H1 (cell line): ENCODE measurements around the gene GBP5. TPM values are rescaled to one million over a fixed set of nuclear protein-coding genes. Genes with fewer than 3 reads are reported as not detected.

ENCODE experiments used
- CTCF ChIA-PET: fragments of 300-600 bp; sonication (Branson Sonifier 250); formaldehyde crosslinking; loops from one replicate; lab custom pipeline; 2021; ENCODE audit not compliant: partially characterized antibody; lab: Charles Lee
- POLR2A ChIA-PET: fragments of 300-600 bp; sonication (Branson Sonifier 250); formaldehyde crosslinking; loops from one replicate; lab custom pipeline; 2021; ENCODE audit warnings: inconsistent platforms; ENCODE audit not compliant: partially characterized antibody; lab: Charles Lee
- DNase-seq, 2 experiments: peaks; one replicate each; pipeline versions ENCODE4 v3.0.0 to v3.0.0-alpha.2; 2010 to 2022; ENCODE audit warnings: low spot score in 2 of 2, low read depth in 1 of 2, mixed read lengths in 1 of 2
- FAIRE-seq: peaks from 2 replicates; lab custom pipeline; 2011; peaks lifted over from hg19 to GRCh38; lab: Jason Lieb, UNC
- H2AFZ ChIP-seq: 2 replicates; pipeline ENCODE4 v1.8.1; 2012; ENCODE audit warnings: low read length, inconsistent platforms
- H2AK5ac ChIP-seq: 2 replicates; pipeline ENCODE4 v1.6.1; 2013; ENCODE audit warnings: low read depth, low read length
- H2BK120ac ChIP-seq: replicated peaks from 2 replicates; pipeline ENCODE3; 2013; ENCODE audit warnings: low read depth, low read length, inconsistent platforms
- H2BK12ac ChIP-seq: 2 replicates; pipeline ENCODE4 v1.6.1; 2013; ENCODE audit warnings: low read depth, low read length
- H2BK15ac ChIP-seq: 2 replicates; pipeline ENCODE4 v1.6.1; 2013; ENCODE audit warnings: low read length
- H2BK20ac ChIP-seq: 2 replicates; pipeline ENCODE4 v1.6.1; 2013; ENCODE audit warnings: low read length
- H2BK5ac ChIP-seq: 2 replicates; pipeline ENCODE4 v1.6.1; 2013; ENCODE audit warnings: low read depth, low read length
- H3K14ac ChIP-seq: 2 replicates; pipeline ENCODE4 v1.6.1; 2013; ENCODE audit warnings: inconsistent platforms; ENCODE audit not compliant: insufficient read length
- H3K18ac ChIP-seq: 2 replicates; pipeline ENCODE4 v1.6.1; 2013; ENCODE audit warnings: low read length; ENCODE audit errors: extremely low read depth
- H3K23ac ChIP-seq: 2 replicates; pipeline ENCODE4 v1.6.1; 2013; ENCODE audit warnings: inconsistent platforms; ENCODE audit not compliant: insufficient read length
- H3K23me2 ChIP-seq: 2 replicates; pipeline ENCODE4 v1.6.1; 2013; ENCODE audit warnings: low read depth, low read length
- H3K27ac ChIP-seq: 2 replicates; pipeline ENCODE4 v1.6.1; 2011; ENCODE audit warnings: low read depth, low read length, inconsistent platforms
- H3K27me3 ChIP-seq, 4 experiments: replicated peaks in 1 of 4; 1 replicate in 1 of 4; 2 replicates in 3 of 4; pipeline versions ENCODE4 v1.6.1 to v1.8.1; 2011 to 2013; ENCODE audit warnings: low read length in 3 of 4, mild to moderate bottlenecking in 3 of 4, inconsistent platforms in 2 of 4, mixed read lengths in 2 of 4, moderate library complexity in 1 of 4; ENCODE audit not compliant: control insufficient read depth in 3 of 4, insufficient read depth in 3 of 4; ENCODE audit errors: extremely low read depth in 1 of 4
- H3K36me3 ChIP-seq, 4 experiments: 2 replicates each; pipeline versions ENCODE4 v1.6.1 to v1.8.1; 2011 to 2013; ENCODE audit warnings: mild to moderate bottlenecking in 4 of 4, low read length in 3 of 4, moderate library complexity in 2 of 4, control low read depth in 1 of 4, inconsistent platforms in 1 of 4; ENCODE audit not compliant: insufficient read depth in 4 of 4, control insufficient read depth in 2 of 4
- H3K4ac ChIP-seq: replicated peaks from 2 replicates; pipeline ENCODE3; 2013; ENCODE audit warnings: low read length, low read depth, mixed read lengths, inconsistent platforms; ENCODE audit not compliant: insufficient read length
- H3K4me1 ChIP-seq, 4 experiments: replicated peaks in 1 of 4; 1 replicate in 1 of 4; 2 replicates in 3 of 4; pipeline versions ENCODE4 v1.6.1 to v1.8.1; 2011 to 2013; ENCODE audit warnings: low read length in 3 of 4, inconsistent platforms in 2 of 4, mixed read lengths in 1 of 4; ENCODE audit not compliant: insufficient read depth in 4 of 4, control insufficient read depth in 3 of 4
- H3K4me2 ChIP-seq, 2 experiments: 2 replicates each; pipeline versions ENCODE4 v1.6.1 to v1.8.1; 2011 to 2013; ENCODE audit warnings: low read depth in 2 of 2, low read length in 2 of 2, control low read depth in 1 of 2, inconsistent platforms in 1 of 2, mild to moderate bottlenecking in 1 of 2; ENCODE audit not compliant: insufficient read depth in 1 of 2
- H3K4me3 ChIP-seq, 4 experiments: fragments of 200-600, 300-600 bp in 1 of 4; sonication (generic), shearing (Covaris generic), sonication (Bioruptor Twin) in 1 of 4; 2 replicates each; pipeline versions ENCODE4 v1.5.1 to v1.8.1; 2011 to 2016; ENCODE audit warnings: low read length in 4 of 4, low read depth in 3 of 4, control low read depth in 2 of 4, inconsistent platforms in 2 of 4, mild to moderate bottlenecking in 2 of 4, mixed read lengths in 1 of 4, moderate library complexity in 1 of 4; ENCODE audit not compliant: insufficient read depth in 2 of 4; ENCODE audit errors: extremely low read depth in 1 of 4
- H3K56ac ChIP-seq: replicated peaks from 2 replicates; pipeline ENCODE3; 2013; ENCODE audit warnings: low read depth, mild to moderate bottlenecking, mixed read lengths, low read length, inconsistent platforms; ENCODE audit not compliant: insufficient read length
- H3K79me1 ChIP-seq: 2 replicates; pipeline ENCODE4 v1.6.1; 2013; ENCODE audit warnings: low read depth, low read length, control low read depth
- H3K79me2 ChIP-seq, 2 experiments: 2 replicates each; pipeline versions ENCODE4 v1.6.1 to v1.8.1; 2012 to 2013; ENCODE audit warnings: low read length in 2 of 2, mild to moderate bottlenecking in 2 of 2, inconsistent platforms in 1 of 2; ENCODE audit not compliant: insufficient read depth in 2 of 2, control insufficient read depth in 1 of 2
- H3K9ac ChIP-seq, 4 experiments: replicated peaks in 1 of 4; 1 replicate in 1 of 4; 2 replicates in 3 of 4; pipeline versions ENCODE4 v1.6.1 to v1.8.1; 2011 to 2013; ENCODE audit warnings: low read depth in 3 of 4, low read length in 3 of 4, control low read depth in 2 of 4, mild to moderate bottlenecking in 2 of 4, moderate library complexity in 2 of 4, inconsistent platforms in 1 of 4; ENCODE audit errors: extremely low read depth in 1 of 4
- H3K9me3 ChIP-seq, 2 experiments: 2 replicates each; pipeline versions ENCODE4 v1.6.1 to v1.8.1; 2012 to 2013; ENCODE audit warnings: mild to moderate bottlenecking in 2 of 2, moderate library complexity in 2 of 2, control low read depth in 1 of 2, inconsistent platforms in 1 of 2, low read depth in 1 of 2, low read length in 1 of 2, mixed read lengths in 1 of 2; ENCODE audit not compliant: insufficient read depth in 2 of 2
- H4K20me1 ChIP-seq, 2 experiments: replicated peaks in 1 of 2; 2 replicates each; pipeline versions ENCODE3 to v1.8.1; 2011 to 2013; ENCODE audit warnings: inconsistent platforms in 2 of 2, low read length in 2 of 2, mild to moderate bottlenecking in 1 of 2; ENCODE audit not compliant: insufficient read depth in 2 of 2, control insufficient read depth in 1 of 2
- H4K5ac ChIP-seq: 2 replicates; pipeline ENCODE4 v1.6.1; 2013; ENCODE audit warnings: low read length, low read depth, mixed read lengths, inconsistent platforms; ENCODE audit not compliant: insufficient read length
- H4K8ac ChIP-seq: 2 replicates; pipeline ENCODE4 v1.8.0; 2013; ENCODE audit warnings: mild to moderate bottlenecking, moderate library complexity, low read length, inconsistent platforms; ENCODE audit not compliant: insufficient read depth; ENCODE audit errors: extremely low read depth
- H4K91ac ChIP-seq: replicated peaks from 2 replicates; pipeline ENCODE3; 2013; ENCODE audit warnings: low read length, mixed read lengths, inconsistent platforms; ENCODE audit not compliant: insufficient read length
- GTF2F1 ChIP-seq: IDR thresholded peaks from 2 replicates; pipeline ENCODE4 v1.6.1; 2012; ENCODE audit warnings: low read depth, low read length, improper control_type of control experiment, borderline replicate concordance
- JUN ChIP-seq: IDR thresholded peaks from 2 replicates; pipeline ENCODE4 v1.6.1; 2011; ENCODE audit warnings: low read depth, mild to moderate bottlenecking, improper control_type of control experiment, low read length
- KDM5A ChIP-seq: fragments of 200-600 bp; IDR thresholded peaks from 2 replicates; pipeline ENCODE4 v1.7.1; 2012; ENCODE audit warnings: mild to moderate bottlenecking, low read length, inconsistent platforms, mixed read lengths
- RFX5 ChIP-seq: IDR thresholded peaks from 2 replicates; pipeline ENCODE4 v1.6.1; 2011; ENCODE audit warnings: low read depth, low read length, improper control_type of control experiment, borderline replicate concordance
- WGBS, 2 experiments: shearing (Covaris generic) in 1 of 2; methylation state at CpG; one replicate each; pipeline versions ENCODE4 v1.1.6 to v1.1.7; 2013 to 2015; ENCODE audit warnings: low lambda C conversion rate in 2 of 2, mixed read lengths in 2 of 2, inconsistent platforms in 1 of 2, low coverage in 1 of 2, missing lambda C conversion rate in 1 of 2; ENCODE audit not compliant: insufficient replicate concordance in 2 of 2, insufficient coverage in 1 of 2, insufficient read length in 1 of 2; ENCODE audit errors: extremely low coverage in 1 of 2, missing lambda C conversion rate in 1 of 2; 5-methylcytosine and 5-hydroxymethylcytosine counted together
- polyA plus RNA-seq, 7 experiments: library from polyadenylated mRNA; depleted of rRNA in 3 of 7; stranded (reverse) in 5 of 7; unstranded in 2 of 7; fragments of >200 nt in 5 of 7; fragments of 200-250 nt in 2 of 7; gene quantifications; 1 replicate in 5 of 7; 2 replicates in 1 of 7; 4 replicates in 1 of 7; pipeline versions ENCODE4 v1.2.1 to v1.2.3, GENCODE V29; 2011 to 2013; ENCODE audit warnings: missing spikeins in 2 of 7, mixed read lengths in 2 of 7
- total RNA-seq: library from RNA; stranded (reverse); fragmentation: NEBNext Ultra II Directional; extraction: Animal tissue kit (Norgen Biotek cat#: 25700); gene quantifications from 2 replicates; pipeline ENCODE4 v1.2.1, GENCODE V29; 2021

Gene GBP5
- total and polyA plus RNA-seq, 2 of the 8 experiments (the other 6 are each of a cell fraction or from before 2014, with no cell fraction given): not detected

DNA sequence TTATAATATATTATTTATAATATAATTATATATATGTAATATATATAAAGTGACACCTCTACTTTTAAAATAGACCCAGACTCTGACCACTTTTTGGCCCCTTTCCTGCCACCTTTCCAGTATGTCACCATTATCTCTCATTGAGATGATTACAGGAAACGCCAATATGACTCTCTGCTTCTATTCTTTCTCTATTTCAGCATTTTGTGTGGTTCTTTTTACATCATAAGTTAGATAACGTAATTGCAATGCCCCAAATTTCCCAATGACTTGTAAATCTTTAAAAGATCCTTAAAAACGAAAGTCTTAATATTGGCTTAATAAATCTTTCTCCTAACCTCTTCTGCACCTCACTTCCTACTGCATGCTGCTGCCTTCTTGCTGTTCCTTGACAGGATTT, 8.1 kb upstream of the GBP5 start:
- H2BK15ac ChIP-seq: no peak overlapping the region
- H2BK20ac ChIP-seq: no peak overlapping the region
- 0 out of 4 replicates have a peak, but pooled peaks cover 0 to 3% of the 10 kb centered on the region in 2 experiments for H3K9me3 ChIP-seq
- H3K27ac ChIP-seq: no peak overlapping the region
- H3K23ac ChIP-seq: no peak overlapping the region
- no peak overlapping the region for H3K4me2 ChIP-seq
- no peaks in the 10 kb centered on the region for H3K79me2 ChIP-seq
- H2AFZ ChIP-seq: no peak overlapping the region
- no peak overlapping the region for H3K4ac ChIP-seq
- H2BK5ac ChIP-seq: no peak overlapping the region
- DNase-seq: no peak
- no peaks in the 10 kb centered on the region for H3K36me3 ChIP-seq
- no peak overlapping the region for H3K18ac ChIP-seq
- no peak overlapping the region for H3K56ac ChIP-seq
- CTCF ChIA-PET: no interaction called here
- no peak overlapping the region for H3K14ac ChIP-seq
- no peak overlapping the region for H4K91ac ChIP-seq
- peaks cover 0 to 1% (median 0%) of the 10 kb centered on the region in 4 experiments; a peak in 1 of 7 replicates for H3K27me3 ChIP-seq
- no peaks in the 10 kb centered on the region for H3K23me2 ChIP-seq
- no peak overlapping the region for H2AK5ac ChIP-seq
- H2BK120ac ChIP-seq: no peak overlapping the region
- no peak for FAIRE-seq
- H3K4me3 ChIP-seq: no peak overlapping the region
- POLR2A ChIA-PET: no interaction called here
- H3K9ac ChIP-seq: no peak overlapping the region
- H4K20me1 ChIP-seq: no peaks in the 10 kb centered on the region
- no peak overlapping the region for H4K8ac ChIP-seq
- H3K79me1 ChIP-seq: no peaks in the 10 kb centered on the region
- 87% methylated on average over 3 of the region's 3 CpGs; no CpG with 5 or more reads in 1 of the 2 experiments for WGBS, 2 experiments
- no peak overlapping the region for H2BK12ac ChIP-seq
- no peak overlapping the region for H4K5ac ChIP-seq
- H3K4me1 ChIP-seq: no peaks in the 10 kb centered on the region
- TF ChIP-seq JUN (no peak), RFX5 (no peak), KDM5A (no peak), GTF2F1 (no peak)
